Subcutaneous adipose tissue (tissue), 4 donors: ENCODE measurements around the gene COQ2. TPM values are rescaled to one million over a fixed set of nuclear protein-coding genes. Genes with fewer than 3 reads are reported as not detected.

ENCODE experiments used
- CTCF ChIP-seq: fragments of 450-650 bp; IDR thresholded peaks from one replicate; pipeline ENCODE4 v1.5.1; 2016; ENCODE audit warnings: low read depth, mild to moderate bottlenecking, control low read depth, antibody characterized with exemption, moderate library complexity
- total RNA-seq, 4 donors: library from RNA; depleted of rRNA; stranded (reverse); fragments of >200 nt; gene quantifications; one replicate each; pipeline ENCODE4 v1.1.0, GENCODE V29; 2016

COQ2 gene
- total RNA-seq, 4 donors from 2014 or later: 6.8 to 13.3 (median 9.3) TPM

DNA sequence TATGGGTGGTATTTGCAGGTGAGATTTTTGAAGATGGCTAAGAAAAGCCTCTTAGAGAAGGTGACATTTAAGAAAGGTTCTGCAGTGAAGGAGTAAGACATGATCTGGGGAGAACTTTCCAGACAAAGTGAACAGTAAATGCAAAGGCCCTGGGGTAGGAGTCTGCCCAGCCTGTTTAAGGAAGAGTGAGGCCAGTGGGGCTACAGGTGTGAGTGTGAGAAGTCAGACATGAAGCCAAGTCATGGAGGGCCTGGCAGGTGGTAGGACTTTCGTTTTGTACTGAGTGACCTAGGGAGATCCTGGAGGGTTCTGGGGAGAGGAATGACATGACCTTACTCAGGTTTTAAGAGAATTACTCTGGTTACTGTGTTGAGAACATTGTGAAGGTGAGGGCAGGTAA lies 21.5 kb downstream of the COQ2 start:
- no peak for TF ChIP-seq CTCF

DNA sequence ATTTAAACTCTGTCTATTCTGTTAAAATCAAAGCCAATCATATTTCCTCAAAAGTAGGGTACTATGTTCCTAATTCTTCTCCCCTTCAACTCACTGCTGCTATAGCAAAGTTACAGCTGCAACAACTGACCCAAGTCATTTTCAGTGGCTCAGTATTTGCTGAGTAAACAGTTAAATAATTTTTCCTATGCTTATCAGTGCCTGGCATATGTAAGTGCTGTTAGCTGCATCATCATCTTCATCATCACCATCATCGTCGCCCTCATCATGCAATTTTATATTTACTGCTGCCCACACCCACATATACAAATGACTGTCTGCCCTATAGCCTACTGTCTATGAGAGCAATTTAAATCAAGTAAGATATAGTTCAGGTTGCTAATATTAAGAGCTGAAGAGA lies 21.9 kb downstream of the COQ2 start:
- TF ChIP-seq CTCF: no peak

DNA sequence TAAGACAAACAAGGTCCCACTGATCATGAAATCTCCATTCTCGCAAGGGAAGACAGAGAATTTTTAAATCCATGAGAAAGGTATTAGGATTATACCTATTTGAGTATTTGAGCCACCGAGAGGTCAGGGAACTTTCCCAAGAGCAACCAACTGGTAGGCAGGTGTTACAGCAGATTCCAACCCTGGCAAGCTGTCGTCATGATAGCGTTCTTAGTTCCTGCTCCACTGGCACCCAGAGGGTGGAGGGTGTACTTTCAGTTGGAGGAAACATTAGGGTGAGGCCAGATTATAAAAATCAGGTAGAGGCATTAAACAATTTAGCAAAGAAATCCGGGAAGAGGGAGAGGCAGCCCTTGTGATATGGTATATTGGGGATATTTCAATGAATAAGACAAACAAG lies 23.3 kb downstream of the COQ2 start:
- no peak for TF ChIP-seq CTCF

- no peak for TF ChIP-seq CTCF
Measured at GRCh38 chr4:83259586-83259985, 25.0 kb downstream of the COQ2 start.

DNA sequence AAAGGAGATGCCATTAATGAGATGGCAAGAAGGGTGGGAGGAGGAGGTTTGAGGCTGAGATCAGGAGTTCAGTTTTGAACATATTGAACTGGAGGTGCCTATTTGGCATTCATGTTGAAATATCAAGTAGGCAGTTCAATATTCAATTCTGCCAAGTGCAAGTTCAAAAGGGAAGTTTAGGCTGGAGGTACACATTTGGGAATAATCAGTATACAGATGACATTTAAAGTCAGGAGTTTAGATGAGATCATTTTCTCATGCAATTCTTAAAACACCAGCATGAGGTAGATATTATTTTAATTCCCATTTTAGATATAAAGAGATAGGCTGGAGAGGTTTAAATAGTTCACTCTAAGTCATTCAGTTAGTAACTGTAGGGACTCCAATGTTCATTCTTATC lies 26.1 kb downstream of the COQ2 start:
- TF ChIP-seq CTCF: no peak

DNA sequence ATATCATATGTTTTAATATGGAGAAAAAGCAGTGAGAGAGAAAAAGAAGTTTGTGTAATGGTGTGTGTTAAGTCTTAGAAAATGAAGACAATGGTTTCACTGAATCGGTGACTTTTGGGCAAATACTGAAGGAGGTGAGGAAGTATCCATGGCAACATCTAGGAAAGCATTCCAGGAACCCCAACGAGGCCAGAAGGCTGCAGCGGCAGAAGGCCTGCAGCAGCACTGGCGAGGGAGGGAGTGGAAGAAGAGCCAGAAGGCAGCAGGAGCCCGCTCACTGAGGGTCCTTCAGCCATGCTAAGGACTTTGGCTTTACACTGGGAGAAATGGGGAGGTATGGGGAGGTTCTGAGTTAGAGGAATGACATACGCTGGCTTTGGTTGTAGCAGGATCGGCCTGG lies 26.8 kb downstream of the COQ2 start:
- TF ChIP-seq CTCF: no peak

DNA sequence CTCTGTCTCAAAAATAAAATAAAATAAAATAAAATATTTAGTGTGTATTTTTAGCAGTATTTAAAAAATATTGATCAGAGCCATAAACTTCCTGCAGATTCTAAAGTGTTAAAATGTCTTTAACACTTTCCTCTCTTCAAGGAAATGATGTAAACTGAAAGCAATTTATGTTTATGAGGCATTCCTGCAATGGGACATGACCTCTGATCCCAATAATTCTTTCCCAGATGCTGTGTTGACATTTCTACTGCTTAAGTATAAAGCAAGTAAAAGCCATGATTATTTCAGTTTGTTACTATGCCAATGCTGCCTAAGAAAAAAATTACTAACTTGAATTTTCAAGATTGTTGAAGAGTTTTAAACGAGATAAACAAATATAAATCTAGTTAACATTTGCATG lies 29.0 kb downstream of the COQ2 start:
- TF ChIP-seq CTCF: no peak
